Measurements from ENCODE around the gene SAMSN1.

SAMSN1 gene

DNA sequence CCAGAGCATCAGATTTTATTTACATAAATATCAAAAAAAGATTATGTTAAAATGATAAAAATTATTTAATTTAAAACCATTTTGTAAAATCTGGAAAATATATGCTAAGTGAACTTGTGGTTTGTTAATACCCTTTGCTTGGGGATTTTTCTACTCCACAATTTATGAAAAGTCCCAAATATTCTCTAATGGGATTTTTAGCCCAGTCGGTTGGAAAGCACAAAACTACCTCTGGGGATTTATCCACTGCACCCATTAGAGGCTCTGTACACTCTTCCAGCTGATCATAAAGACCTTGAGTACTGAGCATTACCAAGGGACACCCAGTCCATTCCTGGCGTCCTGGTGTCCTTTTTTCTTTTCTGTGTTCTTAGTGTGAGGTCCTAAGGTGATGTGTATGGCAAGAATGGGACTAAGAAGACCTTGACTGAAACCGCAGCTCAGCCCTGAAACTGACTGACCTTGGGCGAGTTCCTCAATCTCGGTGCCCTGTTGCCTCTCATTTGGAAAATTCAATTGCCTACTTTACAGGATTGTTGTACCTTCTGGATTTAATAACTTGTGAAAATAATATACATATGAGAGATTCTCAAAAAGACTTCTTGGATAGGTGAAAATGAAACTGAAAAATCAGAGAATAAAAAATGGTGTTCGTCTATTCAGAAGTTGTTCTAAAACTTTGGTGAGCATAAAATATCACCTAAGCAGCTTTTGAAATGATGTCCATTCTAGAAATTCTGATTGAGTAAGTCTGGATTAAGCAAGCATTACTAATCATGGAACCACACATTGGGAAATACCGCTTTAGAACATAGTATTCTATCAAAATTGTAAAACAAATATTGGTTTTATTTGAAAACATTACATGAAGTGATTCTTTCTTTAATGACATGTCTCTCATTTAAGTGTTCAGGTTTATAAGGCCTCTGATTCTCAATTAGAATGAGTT, 21.5 kb upstream of the SAMSN1 start:
- no peak overlapping the region for H3K4me3 ChIP-seq (ENCODE audit: low read length)
- TF ChIP-seq CTCF (conservative IDR thresholded peaks at IDR 0.05; ENCODE audit: low read length): no peak
- no peak for DNase-seq (ENCODE audit: low read depth)

DNA sequence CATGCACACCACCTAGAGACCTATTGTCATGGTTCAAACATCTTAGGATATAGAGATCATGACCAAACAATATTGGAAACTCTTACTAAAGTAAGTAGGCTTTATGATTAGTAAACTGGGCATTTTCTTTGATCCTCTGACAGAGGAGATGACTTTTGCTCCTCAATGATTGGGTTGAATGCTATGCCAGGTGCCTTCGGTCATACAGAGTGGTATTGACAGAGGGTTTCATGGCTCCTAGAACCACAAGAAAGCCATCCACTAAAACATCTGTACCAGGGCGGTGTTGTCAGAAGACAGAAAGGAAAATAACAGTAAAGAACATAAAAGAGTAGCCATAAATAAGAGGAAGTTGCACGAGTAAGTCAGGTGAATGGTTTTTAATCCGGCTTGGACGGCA, 20.8 kb upstream of the SAMSN1 start:
- H3K4me3 ChIP-seq (ENCODE audit: low read length): no peak overlapping the region
- no peak for TF ChIP-seq CTCF (conservative IDR thresholded peaks at IDR 0.05; ENCODE audit: low read length)
- no peak for DNase-seq (ENCODE audit: low read depth)

- TF ChIP-seq CTCF (conservative IDR thresholded peaks at IDR 0.05; ENCODE audit: low read length): no peak
- no peak overlapping the region for H3K4me3 ChIP-seq (ENCODE audit: low read length)
- no peak for DNase-seq (ENCODE audit: low read depth)
Measured at GRCh38 chr21:14562959-14563358, 16.8 kb upstream of the SAMSN1 start.

- H3K4me3 ChIP-seq (ENCODE audit: low read length): no peak overlapping the region
- no peak for DNase-seq (ENCODE audit: low read depth)
- TF ChIP-seq CTCF (conservative IDR thresholded peaks at IDR 0.05; ENCODE audit: low read length): no peak
Measured at GRCh38 chr21:14560555-14560954, 14.4 kb upstream of the SAMSN1 start.

DNA sequence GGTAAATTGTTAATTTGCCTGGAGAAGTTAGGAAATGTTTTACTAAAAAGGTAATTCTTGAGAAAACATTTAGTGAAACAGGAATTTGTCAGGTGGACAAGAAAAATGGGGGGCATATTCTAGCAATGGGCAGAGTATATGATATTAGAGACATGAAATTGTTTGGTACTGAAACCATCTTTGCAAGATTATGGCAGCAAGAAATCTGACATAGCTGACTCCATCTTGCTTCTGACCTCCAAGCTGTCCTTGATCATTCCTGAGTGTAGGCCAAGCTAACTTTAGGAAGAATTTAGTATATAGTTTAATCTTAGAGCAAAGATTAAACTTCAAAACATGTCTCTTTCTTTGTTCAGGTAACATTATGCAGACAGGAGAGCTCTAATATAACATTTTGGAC, 14.0 kb upstream of the SAMSN1 start:
- no peak overlapping the region for H3K4me3 ChIP-seq (ENCODE audit: low read length)
- TF ChIP-seq CTCF (conservative IDR thresholded peaks at IDR 0.05; ENCODE audit: low read length): no peak
- DNase-seq (ENCODE audit: low read depth): no peak

DNA sequence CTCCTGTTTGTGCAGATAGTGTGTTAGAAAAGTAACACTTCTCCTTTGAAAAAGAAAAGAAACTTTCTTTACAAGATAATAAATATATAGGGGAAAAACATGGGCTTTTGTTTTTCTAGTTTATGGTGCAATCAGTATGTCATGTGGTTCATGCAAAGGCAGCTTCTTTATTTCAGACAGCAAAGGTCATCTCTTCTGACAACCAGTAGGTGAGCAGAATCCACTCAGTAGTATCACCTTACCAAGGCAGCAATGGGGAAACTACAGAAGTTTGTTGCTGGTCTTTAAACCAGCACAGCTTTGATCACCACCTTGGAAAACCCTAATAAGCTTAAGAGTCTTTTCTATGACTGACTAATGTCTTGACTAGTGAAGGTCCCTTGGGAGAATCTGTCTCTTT, 13.0 kb upstream of the SAMSN1 start:
- H3K4me3 ChIP-seq (ENCODE audit: low read length): no peak overlapping the region
- TF ChIP-seq CTCF (conservative IDR thresholded peaks at IDR 0.05; ENCODE audit: low read length): no peak
- no peak for DNase-seq (ENCODE audit: low read depth)

DNA sequence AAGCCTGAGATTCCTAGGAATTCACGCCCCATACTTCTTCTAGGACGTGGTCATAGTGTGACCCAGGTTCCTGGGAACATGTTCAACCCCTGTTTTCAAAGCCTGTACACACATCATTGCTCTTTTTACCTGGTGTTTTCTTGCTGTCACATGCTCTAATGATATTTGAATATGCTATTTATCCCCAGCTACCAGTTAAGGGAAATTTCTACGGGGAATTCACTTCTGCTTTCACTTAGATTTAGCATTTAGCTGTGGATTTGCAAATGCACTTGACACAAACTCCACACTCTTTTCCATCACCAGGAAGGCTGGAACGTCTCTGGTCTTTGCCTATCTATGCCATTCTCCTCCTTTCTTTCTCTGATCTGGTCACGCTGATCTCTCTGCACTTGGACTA, 11.3 kb upstream of the SAMSN1 start:
- no peak overlapping the region for H3K4me3 ChIP-seq (ENCODE audit: low read length)
- no peak for DNase-seq (ENCODE audit: low read depth)
- TF ChIP-seq CTCF (conservative IDR thresholded peaks at IDR 0.05; ENCODE audit: low read length): no peak
